ENCODE data around the gene JARID2.

The JARID2 gene

GRCh38 chr6:15562977-15563376 lies 317.1 kb downstream of the JARID2 start:
- DNase-seq (ENCODE audit: low read depth in 3 of 3), result no peak

- DNase-seq (ENCODE audit: low read depth in 3 of 3), result no peak
Observed at GRCh38 chr6:15569035-15569995, 323.4 kb downstream of the JARID2 start.

GRCh38 chr6:15570171-15570570 lies 324.3 kb downstream of the JARID2 start:
- no peak for DNase-seq (ENCODE audit: low read depth in 3 of 3)
